ENCODE data around the gene CKAP5.
A peak's percentile ranks its signal among the peaks of the same experiment; 100 is the strongest.
"Not testable (repeated sequence)": the region's sequence is repeated elsewhere in the genome, so short reads cannot be mapped to it uniquely, and the experiment has no call there.

CKAP5 gene

GRCh38 chr11:46850829-46851380 lies 4.8 kb upstream of the CKAP5 start:
- DNase-seq: no peak

GRCh38 chr11:46849631-46850030 lies 3.6 kb upstream of the CKAP5 start:
- no peak for DNase-seq

- no peak for DNase-seq
Observed at GRCh38 chr11:46846510-46846830, 390 bp upstream of the CKAP5 start.

- DNase-seq: no peak
Observed at GRCh38 chr11:46845440-46845739, 690 bp downstream of the CKAP5 start.

- DNase-seq: no peak
Observed at GRCh38 chr11:46840116-46840515, 6.0 kb downstream of the CKAP5 start.

GRCh38 chr11:46838501-46838900 lies 7.6 kb downstream of the CKAP5 start:
- no peak for DNase-seq

GRCh38 chr11:46837860-46838259 lies 8.2 kb downstream of the CKAP5 start:
- DNase-seq: no peak

GRCh38 chr11:46836870-46837269 lies 9.2 kb downstream of the CKAP5 start:
- no peak for DNase-seq

GRCh38 chr11:46836431-46836830 lies 9.6 kb downstream of the CKAP5 start:
- DNase-seq: no peak

- DNase-seq: no peak
Observed at GRCh38 chr11:46835897-46836296, 10.2 kb downstream of the CKAP5 start.

GRCh38 chr11:46834821-46835220 lies 11.3 kb downstream of the CKAP5 start:
- DNase-seq: no peak

- no peak for DNase-seq
Observed at GRCh38 chr11:46832511-46833214, 13.4 kb downstream of the CKAP5 start.

- no peak for DNase-seq
Observed at GRCh38 chr11:46827995-46828394, 18.1 kb downstream of the CKAP5 start.

GRCh38 chr11:46826310-46827044 lies 19.6 kb downstream of the CKAP5 start:
- peak; percentile 68 for DNase-seq

- peak; percentile 35 for DNase-seq
Observed at GRCh38 chr11:46808799-46809431, 37.2 kb downstream of the CKAP5 start.

- no peak for DNase-seq
Observed at GRCh38 chr11:46801694-46802470, 44.2 kb downstream of the CKAP5 start.

GRCh38 chr11:46800177-46800576 lies 45.9 kb downstream of the CKAP5 start:
- no peak for DNase-seq

- not testable (repeated sequence) for DNase-seq
Observed at GRCh38 chr11:46799725-46800124, 46.4 kb downstream of the CKAP5 start.

- DNase-seq: no peak
Observed at GRCh38 chr11:46778416-46778815, 67.7 kb downstream of the CKAP5 start.

GRCh38 chr11:46776878-46777277 lies 69.2 kb downstream of the CKAP5 start:
- no peak for DNase-seq

GRCh38 chr11:46769636-46770221 lies 76.4 kb downstream of the CKAP5 start:
- DNase-seq: no peak

- no peak for DNase-seq
Observed at GRCh38 chr11:46766656-46767055, 79.4 kb downstream of the CKAP5 start.

- no peak for DNase-seq
Observed at GRCh38 chr11:46762248-46762647, 83.8 kb downstream of the CKAP5 start.

All from activated CD4-positive, alpha-beta T cell treated with anti-CD3 and anti-CD28 coated beads, Interleukin-2, Interleukin-6, amounts not matched to agents 100 ng/mL and 50 ng/mL, durations not matched to agents 16 hours and 8 hours (primary cell).